Measurements from ENCODE around the gene E2F7. TPM values are rescaled to one million over a fixed set of nuclear protein-coding genes. Genes with fewer than 3 reads are reported as not detected.

Gene E2F7
- polyA plus RNA-seq, 1 donor from 2014 or later: 0.48 TPM

GRCh38 chr12:77002382-77002781 lies 63.0 kb downstream of the E2F7 start:
- H3K9me2 ChIP-seq (ENCODE audit: insufficient read depth, low read length): no peaks in the 10 kb centered on the region
- H3K4me3 ChIP-seq (ENCODE audit: low read length): no peak overlapping the region
- no peak overlapping the region for H2AFZ ChIP-seq (ENCODE audit: low read depth, low read length)

GRCh38 chr12:77001276-77001675 lies 64.1 kb downstream of the E2F7 start:
- H3K27me3 ChIP-seq (ENCODE audit: insufficient read depth, low read depth, low read length): no peaks in the 10 kb centered on the region
- no peak overlapping the region for H3K27ac ChIP-seq (ENCODE audit: low read length)
- no peaks in the 10 kb centered on the region for H4K20me1 ChIP-seq (ENCODE audit: insufficient read depth)
- no peak overlapping the region for H2AFZ ChIP-seq (ENCODE audit: low read depth, low read length)
- TF ChIP-seq SMC3 (conservative IDR thresholded peaks at IDR 0.05; ENCODE audit: poor library complexity): no peak
- TF ChIP-seq REST (IDR thresholded peaks at IDR 0.05; ENCODE audit: borderline replicate concordance): no peak
- no peak for TF ChIP-seq RAD21 (conservative IDR thresholded peaks at IDR 0.05)
- no peak for TF ChIP-seq CTCF (IDR thresholded peaks at IDR 0.05; ENCODE audit: poor library complexity, severe bottlenecking)
- TF ChIP-seq TAF1 (IDR thresholded peaks at IDR 0.05; ENCODE audit: low read depth): no peak
- no peaks in the 10 kb centered on the region for H3K79me2 ChIP-seq (replicated peaks; ENCODE audit: insufficient read depth, low read length)
- no peaks in the 10 kb centered on the region for H3K9me2 ChIP-seq (ENCODE audit: insufficient read depth, low read length)
- H3K9ac ChIP-seq (ENCODE audit: low read length): no peak overlapping the region
- H3K36me3 ChIP-seq (ENCODE audit: insufficient read depth, low read length): no peaks in the 10 kb centered on the region
- H3F3A ChIP-seq (ENCODE audit: insufficient read depth, low read length, poor library complexity, severe bottlenecking): no peaks in the 10 kb centered on the region
- no peaks in the 10 kb centered on the region for H3K9me3 ChIP-seq (ENCODE audit: low read length)
- no peak overlapping the region for H3K4me2 ChIP-seq (ENCODE audit: low read length)
- H3K4me3 ChIP-seq (ENCODE audit: low read length): no peak overlapping the region

More at GRCh38 chr12:77002382-77002781, 63.0 kb downstream of the E2F7 start:
- Histone ChIP-seq H3K9me3 (ENCODE audit: low read length) (no peaks in the 10 kb centered on the region), H3K79me2 (replicated peaks; ENCODE audit: insufficient read depth, low read length) (no peaks in the 10 kb centered on the region), H3K36me3 (ENCODE audit: insufficient read depth, low read length) (no peaks in the 10 kb centered on the region), H3K9ac (ENCODE audit: low read length) (no peak overlapping the region), H3K27ac (ENCODE audit: low read length) (no peak overlapping the region), H3F3A (ENCODE audit: insufficient read depth, low read length, poor library complexity, severe bottlenecking) (no peaks in the 10 kb centered on the region), H4K20me1 (ENCODE audit: insufficient read depth) (no peaks in the 10 kb centered on the region), H3K4me2 (ENCODE audit: low read length) (no peak overlapping the region), H3K27me3 (ENCODE audit: insufficient read depth, low read depth, low read length) (no peaks in the 10 kb centered on the region)
- no peak for TF ChIP-seq EP300 (conservative IDR thresholded peaks at IDR 0.05; ENCODE audit: poor library complexity, severe bottlenecking)
- no peak for TF ChIP-seq POLR2AphosphoS5 (IDR thresholded peaks at IDR 0.05)
- no peak for TF ChIP-seq CTCF (IDR thresholded peaks at IDR 0.05; ENCODE audit: poor library complexity, severe bottlenecking)
- TF ChIP-seq EZH2 (IDR thresholded peaks at IDR 0.05; ENCODE audit: borderline replicate concordance, insufficient read depth, low read length, poor library complexity, severe bottlenecking): no peak
- no peak for TF ChIP-seq MXI1 (conservative IDR thresholded peaks at IDR 0.05; ENCODE audit: poor library complexity, severe bottlenecking)
- no peak for TF ChIP-seq SMC3 (conservative IDR thresholded peaks at IDR 0.05; ENCODE audit: poor library complexity)
- no peak for TF ChIP-seq RAD21 (conservative IDR thresholded peaks at IDR 0.05)

Data from neural cell (in vitro differentiated cells).